Measurements from ENCODE around the gene RNF111.
"Not testable (repeated sequence)": the region's sequence is repeated elsewhere in the genome, so short reads cannot be mapped to it uniquely, and the experiment has no call there.

RNF111 gene

GRCh38 chr15:58999694-59000093, 12.2 kb downstream of the RNF111 start:
- DNase-seq, result no peak

GRCh38 chr15:59000251-59000650, 12.8 kb downstream of the RNF111 start:
- DNase-seq, result not testable (repeated sequence)

- DNase-seq, result no peak
These were observed 14.5 kb downstream of the RNF111 start for GRCh38 chr15:59001946-59002345.

GRCh38 chr15:59002418-59002859, 15.0 kb downstream of the RNF111 start:
- no peak for DNase-seq

- no peak for DNase-seq
These were observed 18.1 kb downstream of the RNF111 start for GRCh38 chr15:59005579-59005978.

DNA sequence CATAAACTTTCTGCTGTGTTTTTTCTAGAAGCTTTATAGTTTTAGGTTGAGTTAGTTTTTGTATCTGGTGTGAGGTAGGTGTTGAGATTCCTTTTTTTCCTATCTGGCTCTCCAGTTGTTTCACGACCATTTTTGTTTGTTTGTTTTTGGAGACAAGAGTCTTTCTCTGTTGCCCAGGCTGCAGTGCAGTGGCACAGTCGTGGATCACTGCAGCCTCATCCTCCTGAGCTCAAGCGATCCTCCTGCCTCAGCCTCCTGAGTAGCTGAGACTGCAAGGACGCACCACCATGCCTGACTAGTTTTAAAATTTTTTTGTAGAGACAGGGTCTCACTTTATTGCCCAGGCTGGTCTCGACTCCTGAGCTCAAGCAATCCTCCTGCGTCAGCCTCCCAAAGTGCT, 20.6 kb downstream of the RNF111 start:
- no peak for DNase-seq

GRCh38 chr15:59011262-59011952, 23.9 kb downstream of the RNF111 start:
- no peak for DNase-seq

DNA sequence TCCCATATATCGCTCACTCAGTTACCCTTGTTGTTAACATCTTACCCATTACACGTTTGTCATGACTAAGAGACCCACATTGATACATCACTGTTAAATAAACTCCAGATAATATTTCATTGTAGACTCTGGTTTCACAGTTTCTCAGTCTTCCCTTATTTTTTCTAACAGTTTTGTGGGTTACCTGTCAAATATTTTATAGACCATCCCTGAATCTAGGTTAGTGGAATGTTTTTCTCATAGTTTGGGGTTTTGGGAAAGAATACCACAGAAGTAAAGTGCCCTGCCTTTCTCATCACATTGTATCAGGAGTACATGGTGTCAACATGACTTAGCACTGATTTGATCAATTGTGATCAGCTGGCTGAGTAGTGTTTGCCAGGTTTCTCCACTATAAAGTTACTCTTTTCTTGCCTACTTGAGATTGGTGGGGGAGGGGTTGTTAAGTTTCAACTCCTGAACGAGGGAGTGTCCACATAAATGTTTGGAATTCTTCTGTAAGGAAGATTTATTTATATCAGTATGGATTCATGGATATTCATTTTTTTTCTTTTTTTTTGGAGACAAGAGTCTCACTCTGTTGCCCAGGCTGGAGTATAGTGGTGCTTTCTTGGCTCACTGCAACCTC, 25.9 kb downstream of the RNF111 start:
- DNase-seq, result no peak

GRCh38 chr15:59014068-59014467, 26.6 kb downstream of the RNF111 start:
- DNase-seq, result no peak

DNA sequence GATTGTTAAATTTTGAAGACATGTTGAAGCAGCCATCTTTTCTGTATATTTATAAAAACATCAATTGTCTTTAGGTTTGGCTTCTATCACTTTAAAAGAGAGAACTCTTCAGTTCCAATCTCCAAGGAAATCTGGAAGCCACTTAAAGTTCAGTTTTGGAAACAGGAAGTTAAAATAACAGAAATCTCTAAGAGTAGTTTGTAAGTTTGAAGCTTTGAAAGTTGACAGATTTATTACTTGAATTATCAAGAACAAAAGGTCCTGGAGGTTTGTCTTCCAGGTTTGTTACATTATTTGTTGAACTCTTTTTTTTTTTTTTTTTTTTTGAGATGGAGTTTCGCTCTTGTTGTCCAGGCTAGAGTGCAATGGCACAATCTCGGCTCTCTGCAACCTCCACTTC, 30.0 kb downstream of the RNF111 start:
- no peak for DNase-seq

DNA sequence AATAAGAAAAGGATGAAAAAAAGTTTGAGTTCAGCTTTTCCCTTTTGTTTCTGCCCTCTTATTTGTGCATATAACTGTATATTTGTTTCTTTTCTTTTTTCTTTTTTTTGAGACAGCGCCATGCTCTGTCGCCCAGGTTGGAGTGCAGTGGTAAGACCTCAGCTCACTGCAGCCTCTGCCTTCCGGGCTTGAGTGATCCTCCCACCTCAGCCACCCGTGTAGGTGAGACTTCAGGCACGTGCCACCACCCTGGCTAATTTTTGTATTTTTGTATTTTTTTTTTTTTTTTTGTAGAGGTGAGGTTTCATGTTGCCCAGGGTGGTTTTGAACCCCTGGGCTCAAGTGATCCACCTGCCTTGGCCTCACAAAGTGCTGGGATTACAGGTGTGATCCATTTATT, 31.4 kb downstream of the RNF111 start:
- DNase-seq, result no peak

- DNase-seq, result no peak
These were observed 32.9 kb downstream of the RNF111 start for GRCh38 chr15:59020322-59020721.

DNA sequence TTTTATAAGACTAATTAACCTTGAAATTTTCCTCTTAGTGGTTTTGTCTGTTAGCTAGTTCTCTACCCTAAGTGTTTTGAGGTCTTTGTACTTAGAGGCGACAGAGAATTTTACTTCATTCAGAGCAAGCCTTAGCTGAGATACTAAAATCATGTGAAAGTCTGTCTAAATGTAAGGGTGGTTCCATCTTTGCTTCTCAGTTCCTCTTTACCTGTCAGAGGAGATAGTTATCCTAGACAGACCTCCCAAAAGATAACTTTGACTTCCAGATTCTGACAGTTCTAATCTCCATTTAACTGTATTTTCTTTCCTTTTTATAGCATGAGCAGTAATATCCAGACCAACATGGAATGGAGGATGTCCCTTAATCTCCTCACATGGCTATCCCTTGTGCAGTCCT, 34.7 kb downstream of the RNF111 start:
- DNase-seq, result no peak

DNA sequence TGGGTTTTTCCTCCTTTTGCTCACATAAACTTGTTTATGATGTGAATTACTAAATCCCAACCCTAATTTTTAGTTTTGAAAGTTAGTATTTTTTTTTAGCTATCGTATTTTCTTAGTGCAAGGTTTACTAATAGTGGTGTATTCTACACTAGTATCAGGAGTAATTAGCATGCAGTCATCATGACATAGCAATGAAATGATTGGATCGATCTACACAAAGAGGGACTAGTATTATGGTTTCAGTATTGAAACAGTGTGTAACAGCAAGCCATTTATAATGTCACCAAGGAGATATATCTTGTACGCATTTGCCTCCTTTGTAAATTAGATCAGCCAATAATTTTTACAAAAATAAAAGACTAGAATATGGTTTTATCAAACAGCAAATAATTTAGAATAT, 38.7 kb downstream of the RNF111 start:
- no peak for DNase-seq

- no peak for DNase-seq
These were observed 41.0 kb downstream of the RNF111 start for GRCh38 chr15:59028387-59028955.

- no peak for DNase-seq
These were observed 42.1 kb downstream of the RNF111 start for GRCh38 chr15:59029554-59029953.

- DNase-seq, result no peak
These were observed 47.7 kb downstream of the RNF111 start for GRCh38 chr15:59035201-59035600.

GRCh38 chr15:59039225-59039624, 51.8 kb downstream of the RNF111 start:
- no peak for DNase-seq

DNA sequence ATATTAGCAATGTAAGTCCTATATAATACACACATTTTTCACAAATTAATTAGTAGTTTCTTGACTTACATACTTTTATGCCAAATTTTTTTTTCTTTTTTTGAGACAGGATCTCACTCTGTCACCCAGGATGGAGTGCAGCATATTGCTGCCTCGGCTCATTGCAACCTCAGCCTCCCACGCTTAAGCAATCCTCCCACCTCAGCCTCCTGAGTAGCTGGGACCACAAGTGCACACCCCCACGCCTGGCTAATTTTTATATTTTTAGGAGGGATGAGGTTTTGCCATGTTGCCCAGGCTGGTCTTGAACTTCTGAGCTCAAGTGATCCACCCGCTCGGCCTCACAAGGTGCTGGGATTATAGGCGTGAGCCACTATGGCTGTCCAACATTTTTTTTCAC, 54.6 kb downstream of the RNF111 start:
- DNase-seq, result no peak

- no peak for DNase-seq
These were observed 61.4 kb downstream of the RNF111 start for GRCh38 chr15:59048897-59049296.

GRCh38 chr15:59051873-59052861, 64.7 kb downstream of the RNF111 start:
- no peak for DNase-seq
